ENCODE results near the gene ZNF436. TPM values are rescaled to one million over a fixed set of nuclear protein-coding genes. Genes with fewer than 3 reads are reported as not detected.

Gene ZNF436
- total and polyA plus RNA-seq, 9 of the 15 experiments (the other 6 are each of a cell fraction or from before 2014, with no cell fraction given) = 2.1 to 11.3 (median 6.8) TPM

GRCh38 chr1:23341931-23342692 lies 27.5 kb downstream of the ZNF436 start (continued):
- TF ChIP-seq, protein P1, sequence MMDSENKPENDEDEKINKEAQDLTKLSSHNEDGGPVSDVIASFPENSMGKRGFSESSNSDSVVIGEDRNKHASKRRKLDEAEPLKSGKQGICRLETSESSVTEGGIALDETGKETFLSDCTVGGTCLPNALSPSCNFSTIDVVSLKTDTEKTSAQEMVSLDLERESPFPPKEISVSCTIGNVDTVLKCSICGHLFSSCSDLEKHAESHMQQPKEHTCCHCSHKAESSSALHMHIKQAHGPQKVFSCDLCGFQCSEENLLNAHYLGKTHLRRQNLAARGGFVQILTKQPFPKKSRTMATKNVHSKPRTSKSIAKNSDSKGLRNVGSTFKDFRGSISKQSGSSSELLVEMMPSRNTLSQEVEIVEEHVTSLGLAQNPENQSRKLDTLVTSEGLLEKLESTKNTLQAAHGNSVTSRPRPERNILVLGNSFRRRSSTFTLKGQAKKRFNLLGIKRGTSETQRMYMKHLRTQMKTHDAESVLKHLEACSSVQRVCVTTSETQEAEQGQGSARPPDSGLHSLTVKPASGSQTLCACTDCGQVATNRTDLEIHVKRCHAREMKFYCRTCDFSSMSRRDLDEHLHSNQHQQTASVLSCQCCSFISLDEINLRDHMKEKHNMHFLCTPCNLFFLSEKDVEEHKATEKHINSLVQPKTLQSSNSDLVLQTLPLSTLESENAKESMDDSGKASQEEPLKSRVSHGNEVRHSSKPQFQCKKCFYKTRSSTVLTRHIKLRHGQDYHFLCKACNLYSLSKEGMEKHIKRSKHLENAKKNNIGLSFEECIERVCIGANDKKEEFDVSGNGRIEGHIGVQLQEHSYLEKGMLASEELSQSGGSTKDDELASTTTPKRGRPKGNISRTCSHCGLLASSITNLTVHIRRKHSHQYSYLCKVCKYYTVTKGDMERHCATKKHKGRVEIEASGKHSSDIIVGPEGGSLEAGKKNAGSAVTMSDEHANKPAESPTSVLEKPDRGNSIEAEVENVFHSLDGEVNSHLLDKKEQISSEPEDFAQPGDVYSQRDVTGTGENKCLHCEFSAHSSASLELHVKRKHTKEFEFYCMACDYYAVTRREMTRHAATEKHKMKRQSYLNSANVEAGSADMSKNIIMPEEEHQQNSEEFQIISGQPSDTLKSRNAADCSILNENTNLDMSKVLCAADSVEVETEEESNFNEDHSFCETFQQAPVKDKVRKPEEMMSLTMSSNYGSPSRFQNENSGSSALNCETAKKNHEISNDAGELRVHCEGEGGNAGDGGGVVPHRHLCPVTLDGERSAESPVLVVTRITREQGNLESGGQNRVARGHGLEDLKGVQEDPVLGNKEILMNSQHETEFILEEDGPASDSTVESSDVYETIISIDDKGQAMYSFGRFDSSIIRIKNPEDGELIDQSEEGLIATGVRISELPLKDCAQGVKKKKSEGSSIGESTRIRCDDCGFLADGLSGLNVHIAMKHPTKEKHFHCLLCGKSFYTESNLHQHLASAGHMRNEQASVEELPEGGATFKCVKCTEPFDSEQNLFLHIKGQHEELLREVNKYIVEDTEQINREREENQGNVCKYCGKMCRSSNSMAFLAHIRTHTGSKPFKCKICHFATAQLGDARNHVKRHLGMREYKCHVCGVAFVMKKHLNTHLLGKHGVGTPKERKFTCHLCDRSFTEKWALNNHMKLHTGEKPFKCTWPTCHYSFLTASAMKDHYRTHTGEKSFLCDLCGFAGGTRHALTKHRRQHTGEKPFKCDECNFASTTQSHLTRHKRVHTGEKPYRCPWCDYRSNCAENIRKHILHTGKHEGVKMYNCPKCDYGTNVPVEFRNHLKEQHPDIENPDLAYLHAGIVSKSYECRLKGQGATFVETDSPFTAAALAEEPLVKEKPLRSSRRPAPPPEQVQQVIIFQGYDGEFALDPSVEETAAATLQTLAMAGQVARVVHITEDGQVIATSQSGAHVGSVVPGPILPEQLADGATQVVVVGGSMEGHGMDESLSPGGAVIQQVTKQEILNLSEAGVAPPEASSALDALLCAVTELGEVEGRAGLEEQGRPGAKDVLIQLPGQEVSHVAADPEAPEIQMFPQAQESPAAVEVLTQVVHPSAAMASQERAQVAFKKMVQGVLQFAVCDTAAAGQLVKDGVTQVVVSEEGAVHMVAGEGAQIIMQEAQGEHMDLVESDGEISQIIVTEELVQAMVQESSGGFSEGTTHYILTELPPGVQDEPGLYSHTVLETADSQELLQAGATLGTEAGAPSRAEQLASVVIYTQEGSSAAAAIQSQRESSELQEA (IDR thresholded peaks at IDR 0.05; ENCODE audit: low read depth) = no peak
- peak; percentile 73 for TF ChIP-seq CHD1 (IDR thresholded peaks at IDR 0.05; ENCODE audit: low read length)
- TF ChIP-seq, protein P2, sequence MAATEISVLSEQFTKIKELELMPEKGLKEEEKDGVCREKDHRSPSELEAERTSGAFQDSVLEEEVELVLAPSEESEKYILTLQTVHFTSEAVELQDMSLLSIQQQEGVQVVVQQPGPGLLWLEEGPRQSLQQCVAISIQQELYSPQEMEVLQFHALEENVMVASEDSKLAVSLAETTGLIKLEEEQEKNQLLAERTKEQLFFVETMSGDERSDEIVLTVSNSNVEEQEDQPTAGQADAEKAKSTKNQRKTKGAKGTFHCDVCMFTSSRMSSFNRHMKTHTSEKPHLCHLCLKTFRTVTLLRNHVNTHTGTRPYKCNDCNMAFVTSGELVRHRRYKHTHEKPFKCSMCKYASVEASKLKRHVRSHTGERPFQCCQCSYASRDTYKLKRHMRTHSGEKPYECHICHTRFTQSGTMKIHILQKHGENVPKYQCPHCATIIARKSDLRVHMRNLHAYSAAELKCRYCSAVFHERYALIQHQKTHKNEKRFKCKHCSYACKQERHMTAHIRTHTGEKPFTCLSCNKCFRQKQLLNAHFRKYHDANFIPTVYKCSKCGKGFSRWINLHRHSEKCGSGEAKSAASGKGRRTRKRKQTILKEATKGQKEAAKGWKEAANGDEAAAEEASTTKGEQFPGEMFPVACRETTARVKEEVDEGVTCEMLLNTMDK (IDR thresholded peaks at IDR 0.05; ENCODE audit: borderline replicate concordance, insufficient read depth, low read depth, low read length, poor library complexity, severe bottlenecking) = no peak
- no peak for TF ChIP-seq BMI1 (IDR thresholded peaks at IDR 0.05; ENCODE audit: low read length)
- TF ChIP-seq KLF10 (CRISPR knock-in tag; IDR thresholded peaks at IDR 0.05) = 0 out of 2 replicates have a peak, but pooled peaks have one; percentile 6
- TF ChIP-seq HMBOX1 (IDR thresholded peaks at IDR 0.05) = peak; percentile 80
- no peak for TF ChIP-seq BACH1 (tag; IDR thresholded peaks at IDR 0.05)
- TF ChIP-seq SMAD4 (CRISPR knock-in tag; conservative IDR thresholded peaks at IDR 0.05) = no peak
